Measurements from ENCODE around the gene LINGO1.

LINGO1 gene

GRCh38 chr15:77625376-77625775 is 7.3 kb downstream of the LINGO1 start:
- H3K27me3 ChIP-seq (replicated peaks) = peaks cover 16% of the 10 kb centered on the region
- no peak for DNase-seq
- H3K4me3 ChIP-seq (ENCODE audit: low read depth, low read length) = no peak overlapping the region
- no peaks in the 10 kb centered on the region for H3K36me3 ChIP-seq (replicated peaks)
- TF ChIP-seq CTCF (IDR thresholded peaks at IDR 0.05; ENCODE audit: low read depth, low read length, missing control alignments) = no peak
- in situ Hi-C loops (cut with HindIII; ENCODE audit: low pct_ligation_motif_present, low sequenced_read_pairs) = no loop called here
- no peak overlapping the region for H3K27ac ChIP-seq

GRCh38 chr15:77624868-77625267 is 7.8 kb downstream of the LINGO1 start:
- in situ Hi-C loops (cut with HindIII; ENCODE audit: low pct_ligation_motif_present, low sequenced_read_pairs) = no loop called here
- DNase-seq = no peak
- Histone ChIP-seq H3K36me3 (replicated peaks) (no peaks in the 10 kb centered on the region), H3K4me3 (ENCODE audit: low read depth, low read length) (no peak overlapping the region), H3K27me3 (replicated peaks) (peaks cover 11% of the 10 kb centered on the region), H3K27ac (no peak overlapping the region)
- TF ChIP-seq CTCF (IDR thresholded peaks at IDR 0.05; ENCODE audit: low read depth, low read length, missing control alignments) = no peak

- TF ChIP-seq CTCF (IDR thresholded peaks at IDR 0.05; ENCODE audit: low read depth, low read length, missing control alignments) = no peak
- no peak for DNase-seq
- Histone ChIP-seq H3K27me3 (replicated peaks) (peaks cover 2% of the 10 kb centered on the region), H3K27ac (no peak overlapping the region), H3K4me3 (ENCODE audit: low read depth, low read length) (no peak overlapping the region), H3K36me3 (replicated peaks) (no peaks in the 10 kb centered on the region)
- in situ Hi-C loops (cut with HindIII; ENCODE audit: low pct_ligation_motif_present, low sequenced_read_pairs) = no loop called here
Observed at GRCh38 chr15:77623755-77624524, 8.8 kb downstream of the LINGO1 start.

GRCh38 chr15:77622934-77623754 is 9.6 kb downstream of the LINGO1 start:
- in situ Hi-C loops (cut with HindIII; ENCODE audit: low pct_ligation_motif_present, low sequenced_read_pairs) = no loop called here
- no peak for DNase-seq
- Histone ChIP-seq H3K36me3 (replicated peaks) (no peaks in the 10 kb centered on the region), H3K27ac (no peak overlapping the region), H3K27me3 (replicated peaks) (peaks cover 2% of the 10 kb centered on the region), H3K4me3 (ENCODE audit: low read depth, low read length) (no peak overlapping the region)
- no peak for TF ChIP-seq CTCF (IDR thresholded peaks at IDR 0.05; ENCODE audit: low read depth, low read length, missing control alignments)

- H3K36me3 ChIP-seq (replicated peaks) = no peaks in the 10 kb centered on the region
- no peak for DNase-seq
- in situ Hi-C loops (cut with HindIII; ENCODE audit: low pct_ligation_motif_present, low sequenced_read_pairs) = no loop called here
- peaks cover 2% of the 10 kb centered on the region for H3K27me3 ChIP-seq (replicated peaks)
- H3K27ac ChIP-seq = no peak overlapping the region
- TF ChIP-seq CTCF (IDR thresholded peaks at IDR 0.05; ENCODE audit: low read depth, low read length, missing control alignments) = no peak
- no peak overlapping the region for H3K4me3 ChIP-seq (ENCODE audit: low read depth, low read length)
Observed at GRCh38 chr15:77622209-77622933, 10.3 kb downstream of the LINGO1 start.

Measured in brain microvascular endothelial cell (primary cell).